HG02571 (cell line): ENCODE data around the gene PAX6.

Experiments used
- ATAC-seq: cut with Tn5 transposase; IDR thresholded peaks from one replicate; pipeline ENCODE4 v1.9.1; 2021; ENCODE audit warnings: mild to moderate bottlenecking, moderate library complexity; ENCODE audit not compliant: unreplicated experiment

The PAX6 gene

GRCh38 chr11:31809541-31809856 is 1.6 kb downstream of the PAX6 start:
- ATAC-seq: no peak

GRCh38 chr11:31808721-31809540 is 2.2 kb downstream of the PAX6 start:
- no peak for ATAC-seq

- no peak for ATAC-seq
Observed at GRCh38 chr11:31807799-31808667, 3.1 kb downstream of the PAX6 start.

DNA sequence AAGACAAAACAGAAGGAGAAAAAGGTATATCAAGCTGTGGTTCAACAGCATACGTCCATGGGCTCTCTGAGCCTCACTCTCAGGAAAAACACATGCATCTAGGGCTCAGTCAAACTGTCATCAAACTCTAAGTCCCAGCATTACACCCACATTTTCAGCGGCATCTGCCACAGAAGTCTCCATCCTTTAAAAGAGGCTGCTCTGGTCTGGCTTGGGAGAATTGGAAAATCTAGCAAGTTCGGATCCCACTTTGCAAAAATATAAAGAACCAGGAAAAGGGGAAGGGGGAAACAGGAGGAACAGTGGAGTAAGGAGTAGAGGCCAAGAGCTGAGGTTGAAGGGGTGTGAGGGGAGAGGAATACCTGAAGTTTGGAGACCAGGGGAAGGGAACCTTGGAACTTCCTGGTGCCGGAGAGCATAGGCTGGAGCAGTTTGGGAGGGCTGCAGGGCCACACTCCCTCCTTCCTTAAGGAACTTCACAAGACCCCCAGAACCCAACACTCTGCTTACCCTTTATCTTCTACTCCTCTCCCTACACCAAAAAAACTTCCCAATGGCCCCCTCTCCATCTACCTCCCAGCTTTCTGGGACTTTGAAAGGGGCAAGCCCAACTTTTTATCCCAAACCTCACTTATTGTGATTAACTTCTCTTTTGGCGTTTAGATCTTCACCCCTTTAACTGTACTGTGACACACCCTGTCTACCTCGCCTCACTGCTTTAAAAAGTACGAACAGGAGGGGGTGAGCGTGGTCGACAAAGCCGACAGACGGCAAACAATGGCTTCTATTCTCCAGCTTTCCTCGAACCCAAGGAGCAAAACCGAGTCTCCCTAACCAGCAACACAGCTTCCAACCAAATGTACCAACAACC is 4.0 kb downstream of the PAX6 start:
- ATAC-seq: no peak

GRCh38 chr11:31806186-31806927 is 4.8 kb downstream of the PAX6 start:
- ATAC-seq: no peak

- no peak for ATAC-seq
Observed at GRCh38 chr11:31805629-31806185, 5.4 kb downstream of the PAX6 start.

- no peak for ATAC-seq
Observed at GRCh38 chr11:31805037-31805628, 6.0 kb downstream of the PAX6 start.

DNA sequence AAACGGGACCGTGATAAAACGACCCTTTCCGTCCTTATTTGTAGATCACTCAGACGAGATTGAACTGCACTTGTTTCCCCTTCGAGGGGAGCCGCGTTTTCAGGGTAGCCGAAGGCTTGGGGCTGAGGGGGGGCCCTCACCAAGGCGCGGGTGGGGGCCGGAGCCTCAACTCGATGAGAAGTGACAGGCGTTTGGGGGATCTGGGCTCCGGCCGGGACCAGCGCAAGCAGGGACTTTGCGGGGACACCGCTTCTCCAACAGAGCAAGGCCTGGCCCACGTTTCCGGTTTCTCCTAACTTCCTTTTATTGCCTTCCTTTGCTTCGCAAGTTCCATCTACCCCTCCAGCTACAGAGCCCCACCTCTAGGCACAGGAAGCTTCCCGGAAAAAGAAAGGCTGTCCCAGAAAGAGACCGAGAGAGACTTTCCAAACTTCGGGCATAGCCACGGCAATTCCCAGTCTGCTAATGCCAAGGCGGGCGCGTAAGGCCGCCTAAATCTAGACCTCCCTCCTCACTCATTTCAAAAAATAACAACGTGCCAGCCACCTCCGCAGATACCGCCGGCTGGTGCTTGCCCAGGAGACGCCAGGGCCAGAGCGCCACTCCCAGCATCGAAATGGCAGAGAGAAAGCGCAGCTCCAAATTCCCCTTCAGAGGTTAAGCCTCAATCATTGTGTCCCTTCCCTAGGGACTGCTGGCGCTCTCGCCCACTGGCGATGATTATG is 6.6 kb downstream of the PAX6 start:
- ATAC-seq: no peak

DNA sequence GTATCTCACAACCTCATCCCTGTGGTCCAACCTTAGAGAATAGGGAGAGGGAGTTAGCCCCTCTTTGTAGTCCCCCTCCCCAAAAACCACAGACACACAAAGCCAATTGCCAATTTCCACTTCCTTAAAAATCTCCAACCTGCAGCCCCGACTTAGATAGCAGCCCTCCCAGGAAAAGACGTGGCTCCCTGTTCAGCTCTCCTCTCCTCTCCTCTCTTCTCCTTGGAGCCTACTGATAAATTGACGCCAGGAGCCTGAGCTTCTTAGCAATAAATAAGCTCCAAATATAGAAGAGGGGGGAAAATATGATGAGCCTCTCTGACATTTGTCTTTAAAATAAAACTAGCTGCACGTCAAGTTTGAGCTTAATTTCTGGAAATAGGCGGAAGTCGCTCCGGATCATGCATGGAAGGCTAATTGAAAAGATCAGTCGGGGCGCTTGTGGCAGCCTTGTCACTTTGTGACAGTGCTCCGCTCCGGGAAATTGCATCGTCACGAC is 7.3 kb downstream of the PAX6 start:
- ATAC-seq: no peak

DNA sequence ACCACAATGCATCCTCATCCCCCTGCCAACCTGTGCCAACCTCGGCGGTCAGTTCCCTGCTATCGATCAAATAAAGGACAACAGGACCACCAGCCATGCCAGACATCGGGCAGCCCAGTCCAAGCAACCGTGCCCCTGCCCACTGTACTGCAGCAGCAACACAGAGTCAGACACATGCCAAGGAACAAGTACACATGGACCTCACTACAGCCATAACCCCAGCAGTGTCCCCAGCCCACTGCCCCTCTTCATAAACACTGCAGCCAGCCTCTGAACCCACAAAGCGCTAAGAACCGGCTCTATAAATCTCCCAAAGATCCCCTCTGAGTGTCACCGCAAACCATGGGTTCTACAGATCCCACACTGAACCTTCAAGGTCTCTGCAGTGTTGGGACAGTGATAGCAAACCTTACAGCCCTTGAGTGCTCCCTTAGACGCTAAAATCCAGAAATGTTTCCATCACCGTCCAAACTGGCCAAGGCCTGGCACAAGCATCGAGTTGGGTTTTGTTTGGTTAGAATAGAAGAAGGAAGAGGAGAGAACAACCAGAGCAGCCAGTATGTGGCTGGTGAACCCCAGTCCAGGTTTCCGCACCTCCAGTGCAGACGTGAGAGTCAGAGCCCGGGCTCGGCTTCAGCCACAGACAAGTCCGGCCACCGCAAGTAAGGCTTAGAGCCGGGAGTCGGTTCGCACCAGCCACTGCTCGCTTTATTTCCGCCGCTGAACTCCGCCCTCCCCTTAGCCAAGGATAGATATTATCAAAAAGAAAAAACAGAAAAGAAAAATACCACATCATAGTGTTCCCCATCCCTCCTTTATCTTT is 7.9 kb downstream of the PAX6 start:
- ATAC-seq: no peak

DNA sequence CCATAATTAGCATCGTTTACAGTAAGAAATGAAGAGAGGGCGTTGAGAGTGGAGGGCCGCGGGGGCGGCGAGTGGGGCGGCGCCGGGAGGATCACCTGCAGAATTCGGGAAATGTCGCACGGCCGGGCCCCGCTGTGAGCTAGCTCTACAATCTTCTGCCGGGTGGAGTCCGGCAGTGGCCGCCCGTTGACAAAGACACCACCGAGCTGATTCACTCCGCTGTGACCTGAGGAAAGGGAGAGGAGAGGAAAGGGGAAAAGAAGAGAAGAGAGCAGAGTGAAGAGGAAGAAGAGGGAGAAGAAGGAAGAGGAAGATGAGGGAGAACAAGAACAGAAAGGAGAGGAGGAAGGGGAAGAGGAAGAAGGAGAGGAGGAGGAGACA is 8.5 kb downstream of the PAX6 start:
- ATAC-seq: no peak

DNA sequence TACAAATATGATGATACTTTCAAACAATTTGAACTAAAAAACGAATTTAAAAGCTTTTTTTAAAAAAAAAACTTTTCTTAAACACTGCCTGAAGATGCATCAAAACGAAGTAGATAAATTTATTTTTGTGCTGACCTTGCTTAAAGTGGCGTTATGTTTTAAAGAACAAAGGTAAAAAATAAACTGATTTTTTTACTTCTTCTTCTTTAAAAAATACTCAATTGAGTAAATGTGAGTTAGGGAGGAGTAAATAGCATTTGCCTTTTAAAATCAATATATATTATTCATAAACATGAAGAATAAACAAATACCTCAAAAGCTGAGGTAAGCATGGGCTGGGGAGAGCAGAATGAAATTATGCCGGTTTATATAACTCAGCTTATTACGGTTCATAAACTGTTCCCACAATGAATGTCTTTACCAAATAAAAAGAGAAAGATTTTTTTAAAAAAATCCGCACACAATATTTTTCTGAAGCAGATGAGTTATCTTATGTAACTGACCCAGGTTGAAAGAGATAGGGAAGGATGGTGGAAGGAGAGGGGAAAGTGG is 9.0 kb downstream of the PAX6 start:
- ATAC-seq: no peak

- ATAC-seq: no peak
Observed at GRCh38 chr11:31801298-31801702, 9.8 kb downstream of the PAX6 start.

DNA sequence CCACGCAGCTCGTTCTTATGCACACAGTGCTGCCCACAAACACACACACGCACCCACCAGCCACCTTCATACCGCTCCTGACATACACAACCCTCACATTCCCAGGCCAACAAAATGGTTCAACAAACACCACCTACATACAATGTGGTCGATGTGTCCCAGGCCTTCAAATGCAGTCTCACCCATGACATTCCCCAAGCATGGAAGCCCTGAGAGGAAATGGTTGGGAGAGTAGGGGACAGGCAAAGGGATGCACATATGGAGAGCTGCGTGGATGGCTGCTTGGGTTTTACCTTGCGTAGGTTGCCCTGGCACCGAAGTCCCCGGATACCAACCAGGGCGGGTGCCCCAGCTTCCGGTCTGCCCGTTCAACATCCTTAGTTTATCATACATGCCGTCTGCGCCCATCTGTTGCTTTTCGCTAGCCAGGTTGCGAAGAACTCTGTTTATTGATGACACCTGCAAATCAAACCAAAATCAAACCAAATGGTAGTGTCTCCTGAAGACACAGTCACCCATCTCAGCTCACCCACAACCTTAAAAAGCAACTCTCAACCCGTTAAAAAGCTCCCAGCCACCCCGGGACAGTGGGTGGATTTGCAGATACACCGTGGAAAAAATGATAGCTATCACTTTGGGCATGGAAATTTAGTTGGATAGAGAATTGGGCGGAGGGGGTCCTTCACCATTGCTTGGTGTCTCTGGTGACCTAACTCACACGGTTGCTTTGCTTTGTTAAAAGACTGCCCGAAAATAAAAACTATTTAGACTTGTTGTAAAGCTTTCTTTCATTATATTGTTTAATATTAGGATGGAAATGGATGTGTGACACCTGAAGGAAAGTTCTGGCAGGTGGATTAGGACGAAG is 10.5 kb downstream of the PAX6 start:
- ATAC-seq: no peak

GRCh38 chr11:31799435-31800397 is 11.4 kb downstream of the PAX6 start:
- ATAC-seq: no peak
